Panc1 (cell line): ENCODE data around the gene DNAJC10.

Experiments used
- POLR2AphosphoS5 ChIP-seq: IDR thresholded peaks from 2 replicates; pipeline ENCODE4 v1.6.1; 2012; ENCODE audit warnings: mild to moderate bottlenecking, low read depth, low read length, moderate library complexity
- SIN3A ChIP-seq: IDR thresholded peaks from 2 replicates; pipeline ENCODE4 v1.6.1; 2012; ENCODE audit warnings: low read depth, mild to moderate bottlenecking, low read length, moderate library complexity, borderline replicate concordance; ENCODE audit not compliant: insufficient read depth
- TCF7L2 ChIP-seq: IDR thresholded peaks from 2 replicates; pipeline ENCODE4 v1.6.1; 2011; ENCODE audit warnings: mild to moderate bottlenecking, low read depth, low read length, inconsistent platforms
- TF ChIP-seq, protein P1 (sequence below): fragments of 450-650 bp; IDR thresholded peaks from 2 replicates; pipeline ENCODE4 v1.5.1; 2017; ENCODE audit warnings: mild to moderate bottlenecking

DNA sequence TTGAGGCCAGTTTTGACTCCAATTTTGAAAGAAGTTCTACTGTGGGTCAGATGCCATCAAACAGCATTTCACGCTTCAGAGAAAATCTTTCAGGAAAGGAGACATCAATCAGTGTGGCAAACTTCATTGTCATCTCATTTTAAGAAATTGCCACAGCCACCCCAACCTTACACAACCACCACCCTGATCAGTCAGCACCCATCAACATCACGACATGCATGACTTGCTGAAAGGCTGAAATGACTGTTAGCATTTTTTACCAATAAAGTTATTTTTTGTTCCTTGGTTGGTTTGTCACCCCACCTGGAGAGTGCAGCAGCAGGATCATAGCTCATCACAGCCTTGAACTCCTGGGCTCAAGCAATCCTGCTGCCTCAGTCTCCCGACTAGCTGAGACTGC lies 10.4 kb downstream of the DNAJC10 start:
- TF ChIP-seq, protein P1, sequence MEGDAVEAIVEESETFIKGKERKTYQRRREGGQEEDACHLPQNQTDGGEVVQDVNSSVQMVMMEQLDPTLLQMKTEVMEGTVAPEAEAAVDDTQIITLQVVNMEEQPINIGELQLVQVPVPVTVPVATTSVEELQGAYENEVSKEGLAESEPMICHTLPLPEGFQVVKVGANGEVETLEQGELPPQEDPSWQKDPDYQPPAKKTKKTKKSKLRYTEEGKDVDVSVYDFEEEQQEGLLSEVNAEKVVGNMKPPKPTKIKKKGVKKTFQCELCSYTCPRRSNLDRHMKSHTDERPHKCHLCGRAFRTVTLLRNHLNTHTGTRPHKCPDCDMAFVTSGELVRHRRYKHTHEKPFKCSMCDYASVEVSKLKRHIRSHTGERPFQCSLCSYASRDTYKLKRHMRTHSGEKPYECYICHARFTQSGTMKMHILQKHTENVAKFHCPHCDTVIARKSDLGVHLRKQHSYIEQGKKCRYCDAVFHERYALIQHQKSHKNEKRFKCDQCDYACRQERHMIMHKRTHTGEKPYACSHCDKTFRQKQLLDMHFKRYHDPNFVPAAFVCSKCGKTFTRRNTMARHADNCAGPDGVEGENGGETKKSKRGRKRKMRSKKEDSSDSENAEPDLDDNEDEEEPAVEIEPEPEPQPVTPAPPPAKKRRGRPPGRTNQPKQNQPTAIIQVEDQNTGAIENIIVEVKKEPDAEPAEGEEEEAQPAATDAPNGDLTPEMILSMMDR, result no peak
- no peak for TF ChIP-seq POLR2AphosphoS5
- TF ChIP-seq SIN3A, result no peak
- no peak for TF ChIP-seq TCF7L2
